ENCODE results near the gene CRYGB.

DNA sequence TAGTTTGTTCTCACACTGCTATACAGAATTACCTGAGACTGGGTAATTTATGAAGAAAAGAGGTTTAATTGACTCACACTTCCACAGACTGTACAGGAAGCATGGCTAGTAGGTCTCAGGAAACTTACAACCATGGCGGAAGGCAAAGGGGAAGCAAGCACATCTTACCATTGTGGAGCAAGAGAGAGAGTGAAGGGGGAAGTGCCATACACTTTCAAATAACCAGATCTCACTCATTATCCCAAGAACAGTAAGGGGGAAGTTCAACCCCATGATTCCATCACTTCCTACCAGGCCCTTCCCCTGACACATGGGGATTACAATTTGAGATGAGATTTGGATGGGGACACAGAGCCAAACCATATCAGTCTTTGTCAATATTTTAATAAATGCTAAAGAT, 5.0 kb upstream of the CRYGB start:
- no peak for TF ChIP-seq MXI1 (IDR thresholded peaks at IDR 0.05; ENCODE audit: low read depth, low read length)
- TF ChIP-seq, protein P1, sequence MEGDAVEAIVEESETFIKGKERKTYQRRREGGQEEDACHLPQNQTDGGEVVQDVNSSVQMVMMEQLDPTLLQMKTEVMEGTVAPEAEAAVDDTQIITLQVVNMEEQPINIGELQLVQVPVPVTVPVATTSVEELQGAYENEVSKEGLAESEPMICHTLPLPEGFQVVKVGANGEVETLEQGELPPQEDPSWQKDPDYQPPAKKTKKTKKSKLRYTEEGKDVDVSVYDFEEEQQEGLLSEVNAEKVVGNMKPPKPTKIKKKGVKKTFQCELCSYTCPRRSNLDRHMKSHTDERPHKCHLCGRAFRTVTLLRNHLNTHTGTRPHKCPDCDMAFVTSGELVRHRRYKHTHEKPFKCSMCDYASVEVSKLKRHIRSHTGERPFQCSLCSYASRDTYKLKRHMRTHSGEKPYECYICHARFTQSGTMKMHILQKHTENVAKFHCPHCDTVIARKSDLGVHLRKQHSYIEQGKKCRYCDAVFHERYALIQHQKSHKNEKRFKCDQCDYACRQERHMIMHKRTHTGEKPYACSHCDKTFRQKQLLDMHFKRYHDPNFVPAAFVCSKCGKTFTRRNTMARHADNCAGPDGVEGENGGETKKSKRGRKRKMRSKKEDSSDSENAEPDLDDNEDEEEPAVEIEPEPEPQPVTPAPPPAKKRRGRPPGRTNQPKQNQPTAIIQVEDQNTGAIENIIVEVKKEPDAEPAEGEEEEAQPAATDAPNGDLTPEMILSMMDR (IDR thresholded peaks at IDR 0.05), result no peak
- TF ChIP-seq JUND (IDR thresholded peaks at IDR 0.05), result no peak
- no peak for TF ChIP-seq ELF1 (IDR thresholded peaks at IDR 0.05)
- no peak for TF ChIP-seq SMC3 (IDR thresholded peaks at IDR 0.05; ENCODE audit: low read depth, low read length)
- TF ChIP-seq REST (IDR thresholded peaks at IDR 0.05; ENCODE audit: low read depth, low read length), result no peak
